WERI-Rb-1 (cell line): ENCODE data around the gene SOX9.

Experiments
- DNase-seq: peaks from one replicate; pipeline ENCODE4 v3.0.0-alpha.2; 2020
- H3K27ac ChIP-seq: fragments of 250-450 bp; sonication (Bioruptor Pico); 2 replicates; pipeline ENCODE4 v1.5.1; 2020; ENCODE audit warnings: mild to moderate bottlenecking, moderate library complexity
- H3K27me3 ChIP-seq: fragments of 250-450 bp; sonication (Bioruptor Pico); 2 replicates; pipeline ENCODE4 v1.5.1; 2021; ENCODE audit warnings: mild to moderate bottlenecking, low read depth, moderate library complexity; ENCODE audit not compliant: insufficient read depth, severe bottlenecking
- H3K36me3 ChIP-seq: fragments of 250-450 bp; sonication (Bioruptor Pico); 2 replicates; pipeline ENCODE4 v1.5.1; 2020; ENCODE audit warnings: mild to moderate bottlenecking, moderate library complexity
- H3K4me3 ChIP-seq: 2 replicates; pipeline ENCODE4 v1.5.1; 2011; ENCODE audit warnings: low read depth, mild to moderate bottlenecking, control low read depth, low read length
- H3K9me3 ChIP-seq: fragments of 250-450 bp; sonication (Bioruptor Pico); 2 replicates; pipeline ENCODE4 v1.5.1; 2021; ENCODE audit warnings: mild to moderate bottlenecking, moderate library complexity; ENCODE audit not compliant: severe bottlenecking
- TF ChIP-seq, protein P1 (sequence below): IDR thresholded peaks from 2 replicates; pipeline ENCODE4 v1.5.1; 2011; ENCODE audit warnings: low read depth, mild to moderate bottlenecking, control low read depth, inconsistent platforms, low read length

The SOX9 gene

DNA sequence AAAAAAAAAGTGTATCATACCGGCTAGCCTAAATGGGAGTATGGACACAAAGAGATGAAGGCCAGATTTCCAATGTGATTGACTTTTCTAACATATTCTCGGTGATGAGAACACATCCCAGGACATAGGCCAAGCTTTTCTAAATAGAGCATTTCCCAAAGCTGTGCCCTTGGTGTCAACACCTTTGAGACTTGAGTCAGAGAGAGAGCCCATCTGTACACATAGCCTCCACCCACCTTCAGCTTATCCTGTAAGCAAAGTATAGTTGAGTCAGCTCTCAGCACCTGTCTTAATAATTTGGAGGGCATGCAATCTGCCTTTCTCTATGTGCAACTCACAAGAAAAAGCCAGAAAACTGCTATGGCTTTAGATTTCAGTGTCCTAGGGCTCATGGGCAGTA lies 42.7 kb downstream of the SOX9 start:
- Histone ChIP-seq H3K9me3 (no peaks in the 10 kb centered on the region), H3K27ac (no peak overlapping the region), H3K27me3 (no peaks in the 10 kb centered on the region), H3K36me3 (no peaks in the 10 kb centered on the region), H3K4me3 (no peak overlapping the region)
- no peak for DNase-seq
- TF ChIP-seq, protein P1, sequence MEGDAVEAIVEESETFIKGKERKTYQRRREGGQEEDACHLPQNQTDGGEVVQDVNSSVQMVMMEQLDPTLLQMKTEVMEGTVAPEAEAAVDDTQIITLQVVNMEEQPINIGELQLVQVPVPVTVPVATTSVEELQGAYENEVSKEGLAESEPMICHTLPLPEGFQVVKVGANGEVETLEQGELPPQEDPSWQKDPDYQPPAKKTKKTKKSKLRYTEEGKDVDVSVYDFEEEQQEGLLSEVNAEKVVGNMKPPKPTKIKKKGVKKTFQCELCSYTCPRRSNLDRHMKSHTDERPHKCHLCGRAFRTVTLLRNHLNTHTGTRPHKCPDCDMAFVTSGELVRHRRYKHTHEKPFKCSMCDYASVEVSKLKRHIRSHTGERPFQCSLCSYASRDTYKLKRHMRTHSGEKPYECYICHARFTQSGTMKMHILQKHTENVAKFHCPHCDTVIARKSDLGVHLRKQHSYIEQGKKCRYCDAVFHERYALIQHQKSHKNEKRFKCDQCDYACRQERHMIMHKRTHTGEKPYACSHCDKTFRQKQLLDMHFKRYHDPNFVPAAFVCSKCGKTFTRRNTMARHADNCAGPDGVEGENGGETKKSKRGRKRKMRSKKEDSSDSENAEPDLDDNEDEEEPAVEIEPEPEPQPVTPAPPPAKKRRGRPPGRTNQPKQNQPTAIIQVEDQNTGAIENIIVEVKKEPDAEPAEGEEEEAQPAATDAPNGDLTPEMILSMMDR: no peak

DNA sequence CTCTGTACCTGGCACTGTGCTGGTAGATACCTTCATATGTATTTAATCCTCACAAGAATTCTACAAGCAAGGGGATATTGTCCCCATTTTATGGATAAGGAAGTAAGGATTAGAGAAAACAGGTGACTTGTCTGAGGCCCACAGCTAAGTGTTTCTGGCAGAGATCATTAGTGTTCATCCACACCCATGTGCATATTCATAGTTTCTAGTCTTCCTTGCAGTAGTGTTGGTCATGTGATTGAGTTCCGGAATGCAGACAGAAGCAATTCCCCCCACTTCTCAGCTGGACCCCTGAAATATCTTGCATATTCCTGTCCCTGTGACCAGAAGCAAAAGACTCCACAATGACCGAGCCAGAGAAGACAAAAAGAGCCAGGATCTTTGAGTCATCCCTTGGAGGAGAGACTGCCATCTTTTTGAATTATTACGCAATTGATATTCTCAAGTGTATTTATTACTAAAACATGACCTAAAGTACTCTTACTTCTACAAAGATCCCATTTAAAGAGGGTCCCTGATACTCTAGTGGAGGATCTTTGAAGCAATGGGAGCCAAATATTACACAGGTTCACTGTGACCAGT lies 43.4 kb downstream of the SOX9 start:
- Histone ChIP-seq H3K27me3 (no peaks in the 10 kb centered on the region), H3K4me3 (no peak overlapping the region), H3K9me3 (no peaks in the 10 kb centered on the region), H3K36me3 (no peaks in the 10 kb centered on the region), H3K27ac (no peak overlapping the region)
- TF ChIP-seq, protein P1: no peak
- no peak for DNase-seq

GRCh38 chr17:72165192-72165866 lies 44.5 kb downstream of the SOX9 start:
- peak; percentile 23 for DNase-seq
- no peak overlapping the region for H3K4me3 ChIP-seq
- no peak overlapping the region for H3K27ac ChIP-seq

DNA sequence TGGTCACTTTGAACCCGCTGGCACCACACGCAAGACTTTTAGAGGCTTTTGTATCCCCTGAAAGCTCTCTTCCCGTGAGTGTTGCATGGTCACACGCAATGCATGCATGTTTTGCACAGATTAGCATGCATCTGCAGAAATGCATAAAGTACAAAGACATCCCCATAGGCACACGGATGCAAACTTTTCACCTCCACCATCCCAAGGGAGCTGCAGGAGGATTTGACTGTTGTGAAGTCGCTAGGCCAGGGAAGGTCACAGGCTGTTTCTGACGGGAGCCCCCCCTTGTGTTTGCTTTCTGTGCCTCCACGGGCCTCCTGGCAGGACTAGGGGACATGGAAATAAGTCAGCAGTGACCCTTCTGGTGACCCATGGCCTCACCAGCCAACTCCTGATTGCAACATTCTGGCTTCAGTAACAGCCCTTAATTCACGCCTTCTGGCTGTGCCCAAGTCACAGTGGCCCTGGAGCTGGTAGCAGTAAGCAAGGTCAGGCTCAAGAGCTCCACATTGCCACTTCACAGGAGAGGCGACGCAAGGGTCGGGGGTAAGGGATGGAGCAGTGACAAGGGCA lies 45.1 kb downstream of the SOX9 start:
- Histone ChIP-seq H3K9me3 (no peaks in the 10 kb centered on the region), H3K36me3 (no peaks in the 10 kb centered on the region), H3K27me3 (no peaks in the 10 kb centered on the region), H3K4me3 (no peak overlapping the region), H3K27ac (no peak overlapping the region)
- DNase-seq: no peak
- TF ChIP-seq, protein P1: no peak

More at GRCh38 chr17:72165192-72165866, 44.5 kb downstream of the SOX9 start:
- Histone ChIP-seq H3K9me3 (no peaks in the 10 kb centered on the region), H3K27me3 (no peaks in the 10 kb centered on the region), H3K36me3 (no peaks in the 10 kb centered on the region)
- TF ChIP-seq, protein P1: no peak

GRCh38 chr17:72167593-72167992 lies 46.8 kb downstream of the SOX9 start:
- no peak overlapping the region for H3K27ac ChIP-seq
- TF ChIP-seq, protein P1: no peak
- H3K27me3 ChIP-seq: no peaks in the 10 kb centered on the region
- no peaks in the 10 kb centered on the region for H3K9me3 ChIP-seq
- no peak overlapping the region for H3K4me3 ChIP-seq
- DNase-seq: no peak
- H3K36me3 ChIP-seq: no peaks in the 10 kb centered on the region

DNA sequence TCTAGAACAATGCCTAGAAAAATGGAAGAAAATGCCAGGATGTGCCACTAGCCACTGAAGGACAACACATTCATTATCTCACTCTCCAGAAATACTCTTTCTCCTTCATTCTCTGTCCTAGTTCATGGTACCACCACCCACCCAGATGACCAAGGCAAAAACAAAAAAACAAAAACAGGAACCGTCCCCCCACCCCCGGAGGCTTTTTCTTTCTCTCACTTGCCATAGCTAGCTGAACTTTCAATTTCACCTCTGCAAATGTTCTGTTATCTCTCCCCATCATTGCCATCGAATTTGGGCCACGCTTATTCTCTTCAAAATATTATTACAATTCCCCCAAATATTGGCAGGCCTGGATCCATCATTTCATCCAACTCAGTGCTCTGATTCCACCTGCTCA lies 49.0 kb downstream of the SOX9 start:
- Histone ChIP-seq H3K4me3 (no peak overlapping the region), H3K27me3 (no peaks in the 10 kb centered on the region), H3K36me3 (no peaks in the 10 kb centered on the region), H3K27ac (no peak overlapping the region), H3K9me3 (no peaks in the 10 kb centered on the region)
- TF ChIP-seq, protein P1: no peak
- DNase-seq: no peak
